CD4-positive, alpha-beta memory T cell (primary cell): ENCODE measurements around the gene CHCT1. TPM values are rescaled to one million over a fixed set of nuclear protein-coding genes. Genes with fewer than 3 reads are reported as not detected.

Experiments
- CTCF ChIA-PET: fragments of 350-600 bp; sonication (Branson Sonifier 250); formaldehyde crosslinking; loops from one replicate; lab custom pipeline; 2021; ENCODE audit warnings: inconsistent platforms; ENCODE audit not compliant: partially characterized antibody; lab: Charles Lee
- POLR2A ChIA-PET: fragments of 350-600 bp; sonication (Branson Sonifier 250); formaldehyde crosslinking; loops from one replicate; lab custom pipeline; 2021; ENCODE audit not compliant: partially characterized antibody; lab: Charles Lee
- DNase-seq, 5 donors: peaks; one replicate each; pipeline versions ENCODE4 v3.0.0 to v3.0.0-alpha.2; 2020 to 2022; ENCODE audit warnings: mixed read lengths in 1 of 5
- H3K27ac ChIP-seq: one replicate; pipeline ENCODE4 v1.7.0; 2013; ENCODE audit warnings: low read depth, low read length
- H3K27me3 ChIP-seq: 2 replicates; pipeline ENCODE4 v1.7.0; 2013; ENCODE audit warnings: mild to moderate bottlenecking, low read length, moderate library complexity; ENCODE audit not compliant: insufficient read depth
- H3K36me3 ChIP-seq: 2 replicates; pipeline ENCODE4 v1.7.0; 2013; ENCODE audit warnings: mild to moderate bottlenecking, low read length, moderate library complexity; ENCODE audit not compliant: insufficient read depth
- H3K4me1 ChIP-seq: 2 replicates; pipeline ENCODE4 v1.7.0; 2013; ENCODE audit warnings: mild to moderate bottlenecking, low read length, moderate library complexity; ENCODE audit not compliant: insufficient read depth
- H3K4me3 ChIP-seq, 2 donors: one replicate each; pipeline ENCODE4 v1.7.0; 2013; ENCODE audit warnings: low read length in 2 of 2, mild to moderate bottlenecking in 1 of 2
- H3K9me3 ChIP-seq, 2 donors: one replicate each; pipeline ENCODE4 v1.7.0; 2013; ENCODE audit warnings: low read length in 2 of 2, control low read depth in 1 of 2; ENCODE audit not compliant: control insufficient read depth in 1 of 2
- H3K27ac Mint-ChIP-seq, 7 donors: one replicate each; pipeline ENCODE4 v1.8.0; 2020 to 2021; ENCODE audit warnings: mixed read lengths in 7 of 7, mild to moderate bottlenecking in 6 of 7, inconsistent platforms in 3 of 7, moderate library complexity in 3 of 7
- H3K27me3 Mint-ChIP-seq, 2 donors: one replicate each; pipeline ENCODE4 v1.8.0; 2020 to 2021; ENCODE audit warnings: mixed read lengths in 2 of 2
- H3K36me3 Mint-ChIP-seq, 2 donors: one replicate each; pipeline ENCODE4 v1.8.0; 2020 to 2021; ENCODE audit warnings: mixed read lengths in 2 of 2, inconsistent platforms in 1 of 2, mild to moderate bottlenecking in 1 of 2
- H3K4me1 Mint-ChIP-seq, 4 donors: one replicate each; pipeline ENCODE4 v1.8.0; 2020 to 2021; ENCODE audit warnings: mixed read lengths in 4 of 4, mild to moderate bottlenecking in 1 of 4
- H3K4me3 Mint-ChIP-seq, 8 donors: one replicate each; pipeline ENCODE4 v1.8.0; 2020 to 2021; ENCODE audit warnings: mixed read lengths in 8 of 8, mild to moderate bottlenecking in 7 of 8, moderate library complexity in 6 of 8, inconsistent platforms in 3 of 8
- H3K9me3 Mint-ChIP-seq, 8 donors: one replicate each; pipeline ENCODE4 v1.8.0; 2020 to 2021; ENCODE audit warnings: mixed read lengths in 8 of 8, mild to moderate bottlenecking in 5 of 8, inconsistent platforms in 3 of 8, moderate library complexity in 1 of 8
- intact Hi-C: fragments of 100-400 bp; cut with micrococcal nuclease; formaldehyde crosslinking; loops from one replicate; pipeline ENCODE4 v1.15.1; 2023
- polyA plus RNA-seq, 2 donors: library from polyadenylated mRNA; unstranded; fragments of 300-500 nt; fragmentation: Illumina TruSeq; gene quantifications; one replicate each; pipeline ENCODE4 v1.2.3, GENCODE V29; 2021
- total RNA-seq, 2 experiments: library from RNA; stranded (reverse); gene quantifications; one replicate each; pipeline ENCODE4 v1.2.3, GENCODE V29; 2021

CHCT1 gene
- total and polyA plus RNA-seq, 4 experiments from 2014 or later: 0.54 TPM; not detected in 3

DNA sequence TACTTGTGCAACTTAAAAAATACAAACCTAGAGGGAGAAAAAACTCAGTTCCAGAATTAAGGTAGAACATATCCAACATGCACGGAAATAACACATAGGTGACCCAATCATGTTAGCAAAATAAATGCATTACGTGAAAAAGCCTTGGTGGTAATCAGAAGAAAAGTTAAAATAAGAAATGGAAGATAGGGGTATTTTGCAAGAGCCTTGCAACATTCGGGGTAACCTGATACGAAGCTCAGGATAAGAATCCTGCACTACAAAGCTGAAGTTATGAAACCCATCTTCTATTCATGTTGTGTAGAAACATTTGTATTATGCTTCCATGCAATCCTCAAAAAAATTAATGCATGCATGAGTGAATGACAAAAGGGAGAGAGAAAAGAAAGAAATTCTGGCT is 33.1 kb downstream of the CHCT1 start:
- no peak overlapping the region for H3K27ac ChIP-seq
- DNase-seq: no peak
- peaks cover 32 to 62% of the 10 kb centered on the region in 2 donors for H3K36me3 Mint-ChIP-seq
- no peaks in the 10 kb centered on the region for H3K9me3 ChIP-seq
- ChIA-PET POLR2A (no interaction called here), CTCF (no interaction called here)
- H3K4me3 ChIP-seq: no peak overlapping the region
- no peak overlapping the region for H3K27ac Mint-ChIP-seq
- H3K4me1 Mint-ChIP-seq: no peaks in the 10 kb centered on the region
- H3K9me3 Mint-ChIP-seq: peaks cover 0 to 1% (median 0%) of the 10 kb centered on the region in 8 donors
- H3K27me3 ChIP-seq: no peaks in the 10 kb centered on the region
- H3K36me3 ChIP-seq: peaks cover 25% of the 10 kb centered on the region
- intact Hi-C loops: no loop called here
- H3K4me1 ChIP-seq: no peaks in the 10 kb centered on the region
- H3K27me3 Mint-ChIP-seq: no peaks in the 10 kb centered on the region
- no peak overlapping the region for H3K4me3 Mint-ChIP-seq

DNA sequence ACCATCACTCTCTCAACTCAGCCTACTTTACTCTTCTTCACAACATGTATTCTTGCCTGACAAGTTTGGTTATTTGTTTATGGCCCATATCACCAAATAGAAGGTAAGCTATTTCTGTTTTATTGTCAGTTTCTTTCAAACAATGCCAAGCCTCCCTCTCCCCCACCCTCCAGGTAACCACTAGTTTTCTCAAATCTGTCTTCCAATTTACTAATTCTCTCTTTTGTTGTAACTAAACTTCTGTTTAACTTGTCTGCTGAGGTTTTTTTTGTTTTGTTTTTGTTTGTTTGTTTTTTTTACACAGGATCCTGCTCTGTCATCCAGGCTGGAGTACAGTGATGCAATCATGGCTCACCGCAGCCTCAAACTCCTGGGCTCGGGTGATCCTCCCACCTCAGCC is 34.9 kb downstream of the CHCT1 start:
- POLR2A ChIA-PET: interaction anchor here (0.6 kb wide), 1 partner anchor 189 kb away, joined by 3 read pairs; no protein-coding TSS in a partner anchor
- H3K36me3 ChIP-seq: peaks cover 27% of the 10 kb centered on the region
- H3K9me3 Mint-ChIP-seq: peaks cover 0 to 1% (median 0%) of the 10 kb centered on the region in 8 donors
- no peaks in the 10 kb centered on the region for H3K27me3 Mint-ChIP-seq
- CTCF ChIA-PET: no interaction called here
- no peaks in the 10 kb centered on the region for H3K9me3 ChIP-seq
- H3K27ac ChIP-seq: no peak overlapping the region
- no peak for DNase-seq
- H3K27ac Mint-ChIP-seq: peak overlapping the region in 1 of 7 donors; percentile 46
- H3K4me3 ChIP-seq: no peak overlapping the region
- peaks cover 32 to 60% of the 10 kb centered on the region in 2 donors for H3K36me3 Mint-ChIP-seq
- no peak overlapping the region for H3K4me3 Mint-ChIP-seq
- intact Hi-C loops: no loop called here
- no peaks in the 10 kb centered on the region for H3K4me1 Mint-ChIP-seq
- H3K4me1 ChIP-seq: no peaks in the 10 kb centered on the region
- no peaks in the 10 kb centered on the region for H3K27me3 ChIP-seq

DNA sequence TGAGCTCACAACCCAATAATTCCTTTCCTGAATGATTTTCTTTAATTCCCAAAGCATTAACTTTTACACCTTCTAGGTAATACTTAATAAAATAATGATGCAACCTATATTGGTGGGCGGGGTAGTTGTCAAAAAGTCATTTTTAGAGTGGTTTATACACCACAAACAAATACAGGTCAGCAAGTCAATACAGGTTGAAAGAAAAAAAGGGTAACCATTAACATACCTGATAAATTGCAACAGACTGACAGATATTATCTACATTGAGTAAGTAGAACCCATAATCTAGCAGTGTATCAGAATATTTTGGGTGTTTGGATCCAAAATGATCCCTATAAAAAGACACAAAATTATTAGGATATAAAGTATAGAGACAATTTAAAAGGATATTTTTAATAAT is 39.3 kb downstream of the CHCT1 start:
- ChIA-PET CTCF (interaction anchor here (0.7 kb wide), 1 partner anchor 177 kb away, joined by 3 read pairs; no protein-coding TSS in a partner anchor), POLR2A (no interaction called here)
- peaks cover 43% of the 10 kb centered on the region for H3K36me3 ChIP-seq
- Mint-ChIP-seq H3K9me3 (peaks cover 0 to 1% (median 0%) of the 10 kb centered on the region in 8 donors), H3K36me3 (peaks cover 41 to 63% of the 10 kb centered on the region in 2 donors), H3K27ac (no peak overlapping the region), H3K4me3 (no peak overlapping the region), H3K4me1 (peaks cover 0 to 3% (median 1%) of the 10 kb centered on the region in 4 donors), H3K27me3 (no peaks in the 10 kb centered on the region)
- no peak for DNase-seq
- intact Hi-C loops: no loop called here
- H3K9me3 ChIP-seq: no peaks in the 10 kb centered on the region
- H3K4me3 ChIP-seq: no peak overlapping the region
- H3K27ac ChIP-seq: no peak overlapping the region
- H3K4me1 ChIP-seq: no peaks in the 10 kb centered on the region
- no peaks in the 10 kb centered on the region for H3K27me3 ChIP-seq

DNA sequence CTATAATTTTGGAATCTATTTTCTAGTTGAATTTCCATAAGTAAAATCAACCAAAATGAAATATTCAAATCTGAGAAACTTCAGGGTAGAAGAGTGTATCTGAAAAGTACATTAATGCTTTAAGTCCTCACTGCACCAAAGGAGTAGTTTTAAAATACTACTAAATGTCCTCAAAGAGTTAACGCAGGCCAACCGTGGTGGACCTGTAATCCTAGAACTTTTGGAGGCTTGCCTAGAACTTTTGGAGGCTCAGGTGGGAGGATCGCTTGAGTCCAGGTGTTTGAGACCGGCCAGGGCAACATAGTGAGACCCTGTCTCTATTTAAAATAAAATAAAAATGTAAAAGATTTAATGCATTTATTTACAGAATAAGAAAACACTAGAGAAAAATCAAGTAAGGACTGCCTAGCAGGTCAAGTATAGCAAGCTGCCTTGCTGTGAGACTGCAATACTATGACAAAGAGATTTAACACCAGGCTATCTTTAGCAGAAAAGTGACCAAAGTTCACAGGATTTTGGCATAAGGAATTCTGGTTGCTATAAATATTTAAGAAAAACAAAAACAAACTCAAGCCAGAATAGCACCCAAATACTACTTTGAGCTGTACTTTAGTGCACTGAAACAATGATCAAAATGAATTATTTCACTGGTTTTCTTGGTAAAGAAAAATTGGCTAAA is 41.0 kb downstream of the CHCT1 start:
- no peaks in the 10 kb centered on the region for H3K27me3 ChIP-seq
- H3K27ac ChIP-seq: no peak overlapping the region
- DNase-seq: no peak
- peaks cover 34% of the 10 kb centered on the region for H3K36me3 ChIP-seq
- no peaks in the 10 kb centered on the region for H3K27me3 Mint-ChIP-seq
- no peaks in the 10 kb centered on the region for H3K4me1 ChIP-seq
- H3K9me3 ChIP-seq: no peaks in the 10 kb centered on the region
- H3K36me3 Mint-ChIP-seq: peaks cover 26 to 57% of the 10 kb centered on the region in 2 donors
- peaks cover 0 to 8% (median 2%) of the 10 kb centered on the region in 4 donors for H3K4me1 Mint-ChIP-seq
- intact Hi-C loops: no loop called here
- no peak overlapping the region for H3K4me3 Mint-ChIP-seq
- H3K27ac Mint-ChIP-seq: no peak overlapping the region
- no peaks in the 10 kb centered on the region for H3K9me3 Mint-ChIP-seq
- POLR2A ChIA-PET: no interaction called here
- CTCF ChIA-PET: interaction anchor here (1.1 kb wide), 1 partner anchor 177 kb away, joined by 3 read pairs; no protein-coding TSS in a partner anchor
- no peak overlapping the region for H3K4me3 ChIP-seq

DNA sequence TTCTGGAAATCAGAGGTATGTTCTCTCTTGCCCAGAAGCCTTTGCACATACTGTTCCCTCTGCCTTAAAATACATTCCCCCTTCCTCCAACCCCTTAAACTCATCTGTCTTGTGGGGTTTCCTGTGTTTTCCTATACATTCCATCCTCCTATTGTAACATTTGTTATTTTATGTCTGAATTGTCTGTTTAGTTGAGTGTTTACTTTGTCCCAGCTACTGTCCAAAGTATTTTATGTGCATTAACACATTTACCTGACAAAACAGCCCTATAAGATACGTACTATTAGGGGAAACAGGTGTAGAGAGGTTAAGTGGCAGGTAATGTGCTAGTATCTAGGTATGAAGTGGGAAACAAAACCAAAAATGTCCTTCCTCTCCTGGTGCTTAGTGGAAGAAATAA is 42.1 kb downstream of the CHCT1 start:
- H3K36me3 Mint-ChIP-seq: peaks cover 17 to 49% of the 10 kb centered on the region in 2 donors
- no peak overlapping the region for H3K27ac ChIP-seq
- H3K27ac Mint-ChIP-seq: peak overlapping the region in 4 of 7 donors; percentile 3 to 79 (median 10)
- peaks cover 0 to 8% (median 2%) of the 10 kb centered on the region in 4 donors for H3K4me1 Mint-ChIP-seq
- H3K36me3 ChIP-seq: peaks cover 31% of the 10 kb centered on the region
- H3K4me1 ChIP-seq: no peaks in the 10 kb centered on the region
- no peak for DNase-seq
- no peaks in the 10 kb centered on the region for H3K9me3 Mint-ChIP-seq
- intact Hi-C loops: no loop called here
- ChIA-PET CTCF (no interaction called here), POLR2A (interaction anchor here (1.0 kb wide), 1 partner anchor 17 kb away, joined by 3 read pairs; no protein-coding TSS in a partner anchor)
- H3K27me3 ChIP-seq: no peaks in the 10 kb centered on the region
- H3K9me3 ChIP-seq: no peaks in the 10 kb centered on the region
- no peak overlapping the region for H3K4me3 ChIP-seq
- H3K4me3 Mint-ChIP-seq: no peak overlapping the region
- H3K27me3 Mint-ChIP-seq: no peaks in the 10 kb centered on the region

DNA sequence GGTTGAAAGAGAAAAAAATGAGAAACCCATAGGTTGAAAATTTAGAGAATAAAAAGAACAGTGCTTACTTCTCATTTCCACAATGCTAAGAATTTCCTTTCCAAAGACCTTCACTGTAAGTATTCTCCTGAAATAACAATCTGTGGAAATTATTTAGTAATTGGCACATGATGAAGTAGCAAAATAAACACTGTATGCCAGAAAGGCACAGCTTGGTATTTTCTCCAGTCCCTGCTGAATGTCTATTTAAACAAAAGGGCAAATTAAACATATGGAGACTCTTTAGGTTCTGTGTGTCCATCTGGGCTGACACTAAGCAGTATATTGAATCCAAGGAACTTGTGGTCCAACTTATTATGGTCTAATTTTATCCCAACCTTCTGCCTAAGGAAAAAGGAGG is 46.1 kb downstream of the CHCT1 start:
- no peak for DNase-seq
- no peaks in the 10 kb centered on the region for H3K27me3 Mint-ChIP-seq
- no peak overlapping the region for H3K27ac ChIP-seq
- peaks cover 0 to 2% (median 0%) of the 10 kb centered on the region in 8 donors for H3K9me3 Mint-ChIP-seq
- H3K4me3 ChIP-seq: no peak overlapping the region
- H3K4me3 Mint-ChIP-seq: no peak overlapping the region
- intact Hi-C loops: no loop called here
- H3K27me3 ChIP-seq: no peaks in the 10 kb centered on the region
- peaks cover 24% of the 10 kb centered on the region for H3K36me3 ChIP-seq
- H3K4me1 Mint-ChIP-seq: peaks cover 4 to 8% (median 6%) of the 10 kb centered on the region in 4 donors
- no peaks in the 10 kb centered on the region for H3K4me1 ChIP-seq
- H3K27ac Mint-ChIP-seq: no peak overlapping the region
- H3K36me3 Mint-ChIP-seq: peaks cover 40 to 57% of the 10 kb centered on the region in 2 donors
- no peaks in the 10 kb centered on the region for H3K9me3 ChIP-seq
- ChIA-PET CTCF (no interaction called here), POLR2A (no interaction called here)

DNA sequence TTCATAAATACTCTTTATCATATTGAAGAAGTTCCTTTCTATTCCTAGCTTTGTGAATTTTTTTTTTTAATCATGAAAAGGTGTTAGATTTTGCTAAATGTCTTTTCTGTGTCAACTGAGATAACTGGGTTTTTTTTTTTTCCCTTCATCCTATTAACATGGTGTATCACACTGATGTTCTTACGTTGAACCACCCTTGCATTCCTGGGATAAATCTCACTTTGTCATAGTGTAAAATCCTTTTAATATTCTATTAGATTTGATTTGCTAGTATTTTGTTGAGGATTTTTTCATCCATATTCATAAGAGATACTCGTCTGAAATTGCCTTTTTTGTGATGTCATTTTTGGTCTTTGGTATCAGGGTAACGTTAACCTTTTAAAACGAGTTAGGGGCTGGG is 49.2 kb downstream of the CHCT1 start:
- Mint-ChIP-seq H3K36me3 (peaks cover 36 to 39% of the 10 kb centered on the region in 2 donors), H3K9me3 (peaks cover 0 to 2% (median 0%) of the 10 kb centered on the region in 8 donors), H3K4me3 (no peak overlapping the region), H3K27ac (peak overlapping the region in 2 of 7 donors; percentile 12 to 83), H3K4me1 (peaks cover 4 to 8% (median 5%) of the 10 kb centered on the region in 4 donors), H3K27me3 (no peaks in the 10 kb centered on the region)
- ChIA-PET CTCF (no interaction called here), POLR2A (no interaction called here)
- H3K4me1 ChIP-seq: no peaks in the 10 kb centered on the region
- H3K36me3 ChIP-seq: peaks cover 5% of the 10 kb centered on the region
- no peak overlapping the region for H3K4me3 ChIP-seq
- no peak for DNase-seq
- no peaks in the 10 kb centered on the region for H3K27me3 ChIP-seq
- H3K9me3 ChIP-seq: no peaks in the 10 kb centered on the region
- intact Hi-C loops: no loop called here
- no peak overlapping the region for H3K27ac ChIP-seq
